ENCODE data around the gene CYP19A1. TPM values are rescaled to one million over a fixed set of nuclear protein-coding genes. Genes with fewer than 3 reads are reported as not detected.

CYP19A1 gene
- total RNA-seq, 1 experiment from 2014 or later: not detected

GRCh38 chr15:51185213-51186159 lies 152.9 kb downstream of the CYP19A1 start:
- DNase-seq (ENCODE audit: low spot score): no peak

- DNase-seq (ENCODE audit: low spot score): no peak
Observed at GRCh38 chr15:51184627-51185026, 153.8 kb downstream of the CYP19A1 start.

- no peak for DNase-seq (ENCODE audit: low spot score)
Observed at GRCh38 chr15:51183076-51183475, 155.3 kb downstream of the CYP19A1 start.

- no peak for DNase-seq (ENCODE audit: low spot score)
Observed at GRCh38 chr15:51181905-51182304, 156.5 kb downstream of the CYP19A1 start.

- DNase-seq (ENCODE audit: low spot score): no peak
Observed at GRCh38 chr15:51181221-51181620, 157.2 kb downstream of the CYP19A1 start.

GRCh38 chr15:51180534-51180933 lies 157.9 kb downstream of the CYP19A1 start:
- DNase-seq (ENCODE audit: low spot score): no peak

- no peak for DNase-seq (ENCODE audit: low spot score)
Observed at GRCh38 chr15:51180011-51180410, 158.4 kb downstream of the CYP19A1 start.

- DNase-seq (ENCODE audit: low spot score): no peak
Observed at GRCh38 chr15:51172193-51172592, 166.2 kb downstream of the CYP19A1 start.

- DNase-seq (ENCODE audit: low spot score): no peak
Observed at GRCh38 chr15:51171634-51171932, 166.8 kb downstream of the CYP19A1 start.

GRCh38 chr15:51170882-51171633 lies 167.3 kb downstream of the CYP19A1 start:
- no peak for DNase-seq (ENCODE audit: low spot score)

- no peak for DNase-seq (ENCODE audit: low spot score)
Observed at GRCh38 chr15:51168700-51169099, 169.7 kb downstream of the CYP19A1 start.

GRCh38 chr15:51163843-51164242 lies 174.6 kb downstream of the CYP19A1 start:
- DNase-seq (ENCODE audit: low spot score): no peak

- DNase-seq (ENCODE audit: low spot score): peak; percentile 87
Observed at GRCh38 chr15:51162865-51163762, 175.3 kb downstream of the CYP19A1 start.

- no peak for DNase-seq (ENCODE audit: low spot score)
Observed at GRCh38 chr15:51161491-51162220, 176.7 kb downstream of the CYP19A1 start.

- no peak for DNase-seq (ENCODE audit: low spot score)
Observed at GRCh38 chr15:51160484-51160883, 177.9 kb downstream of the CYP19A1 start.

Small RNAs within 50 kb of the gene (small RNA-seq; reads per million reads assigned to genes)
- gene AC020891.4 (not detected), gene MIR4713 (not detected), gene MIR7973-1 (not detected)

Other genes starting within 250 kb of the CYP19A1 start
- 1.1 and 3.6 TPM in 2 replicates for gene TNFAIP8L3, start 243.7 kb downstream of the CYP19A1 start, total RNA-seq (2014; rRNA removed; shearing (Covaris generic))
- 0.97 and 2.3 TPM in 2 replicates for gene GLDN, start 3.1 kb upstream of the CYP19A1 start, total RNA-seq (2014; rRNA removed; shearing (Covaris generic))

Data from HT-29 (cell line).